OCI-LY7 (cell line): ENCODE data around the gene LRR1. TPM values are rescaled to one million over a fixed set of nuclear protein-coding genes. Genes with fewer than 3 reads are reported as not detected.

Experiments used
- BruUV-seq: library from RNA; stranded (reverse); fragments of 400-500 nt; replicated peaks from 2 replicates; lab custom pipeline; 2021; lab: Mats Ljungman, UMichigan
- CTCF ChIA-PET: fragments of 300-600 bp; sonication (Branson Sonifier 250); formaldehyde crosslinking; loops from one replicate; lab custom pipeline; 2022; ENCODE audit warnings: antibody characterized with exemption; ENCODE audit not compliant: unreplicated experiment; lab: Charles Lee
- POLR2A ChIA-PET: fragments of 300-600 bp; sonication (Branson Sonifier 250); formaldehyde crosslinking; loops from one replicate; lab custom pipeline; 2022; ENCODE audit warnings: antibody characterized with exemption; lab: Charles Lee
- DNase-seq: peaks from one replicate; pipeline ENCODE4 v3.0.0-alpha.2; 2015; ENCODE audit warnings: low spot score
- H2AFZ ChIP-seq: fragments of 200-600 bp; sonication (generic), shearing (Covaris generic); 2 replicates; pipeline ENCODE4 v1.6.1; 2014; ENCODE audit warnings: mild to moderate bottlenecking, antibody characterized with exemption, low read length, moderate library complexity
- H3K27ac ChIP-seq: fragments of 200-600 bp; sonication (generic); 2 replicates; pipeline ENCODE4 v1.5.1; 2014; ENCODE audit warnings: mixed run types, low read depth, mild to moderate bottlenecking, moderate library complexity, low read length, inconsistent platforms; ENCODE audit not compliant: poor library complexity, severe bottlenecking
- H3K36me3 ChIP-seq: fragments of 200-600 bp; sonication (generic); 2 replicates; pipeline ENCODE4 v1.6.1; 2014; ENCODE audit warnings: mild to moderate bottlenecking, antibody characterized with exemption, low read length, moderate library complexity, mixed read lengths; ENCODE audit not compliant: insufficient read depth
- H3K4me1 ChIP-seq: fragments of 200-600 bp; sonication (generic); 2 replicates; pipeline ENCODE4 v1.5.1; 2014; ENCODE audit warnings: mild to moderate bottlenecking, low read length; ENCODE audit not compliant: insufficient read depth, poor library complexity, severe bottlenecking
- H3K4me2 ChIP-seq: fragments of 200-600 bp; sonication (generic); 2 replicates; pipeline ENCODE4 v1.6.1; 2014; ENCODE audit warnings: mild to moderate bottlenecking, low read length
- H3K4me3 ChIP-seq: fragments of 200-600 bp; sonication (generic); 2 replicates; pipeline ENCODE4 v1.5.1; 2014; ENCODE audit warnings: mild to moderate bottlenecking, low read depth, low read length; ENCODE audit not compliant: poor library complexity, severe bottlenecking
- H3K79me2 ChIP-seq: fragments of 200-600 bp; sonication (generic); 2 replicates; pipeline ENCODE4 v1.6.1; 2016; ENCODE audit warnings: low read depth, mild to moderate bottlenecking, low read length, moderate library complexity, mixed read lengths; ENCODE audit not compliant: insufficient read depth
- H3K9me2 ChIP-seq: fragments of 200-600 bp; sonication (generic); 2 replicates; pipeline ENCODE4 v1.6.1; 2016; ENCODE audit warnings: mild to moderate bottlenecking, low read length, mixed read lengths; ENCODE audit not compliant: insufficient read depth
- H3K9me3 ChIP-seq: fragments of 200-600 bp; sonication (generic); 2 replicates; pipeline ENCODE4 v1.6.1; 2014; ENCODE audit warnings: mild to moderate bottlenecking, mixed run types, low read length, mixed read lengths
- H4K20me1 ChIP-seq: fragments of 200-600 bp; sonication (generic); 2 replicates; pipeline ENCODE4 v1.6.1; 2014; ENCODE audit warnings: mild to moderate bottlenecking, antibody characterized with exemption, low read length, moderate library complexity, mixed read lengths; ENCODE audit not compliant: insufficient read depth
- EZH2phosphoT487 ChIP-seq: fragments of 200-600 bp; sonication (generic); IDR thresholded peaks from 2 replicates; pipeline ENCODE4 v1.6.1; 2018; ENCODE audit warnings: low read depth, borderline replicate concordance, mild to moderate bottlenecking, mixed run types, antibody characterized with exemption, low read length, moderate library complexity, mixed read lengths
- intact Hi-C: fragments of 100-400 bp; cut with micrococcal nuclease; formaldehyde crosslinking; loops from one replicate; pipeline ENCODE4 v1.10.0; 2022; ENCODE audit not compliant: unreplicated experiment
- total RNA-seq, 2 experiments: library from RNA; depleted of rRNA in 1 of 2; stranded (reverse); fragments of >200 nt in 1 of 2; shearing (Covaris generic) in 1 of 2; gene quantifications; 2 replicates each; pipeline ENCODE4 v1.2.3, GENCODE V29; 2014 to 2022
- TF ChIP-seq, protein P1 (sequence below): fragments of 200-600 bp; sonication (generic); conservative IDR thresholded peaks from 2 replicates; pipeline ENCODE4 v1.5.1; 2014; ENCODE audit warnings: mild to moderate bottlenecking, antibody characterized with exemption, low read length, moderate library complexity, mixed read lengths

Gene LRR1
- total RNA-seq, 2 experiments from 2014 or later: 80.3 to 83.4 TPM

DNA sequence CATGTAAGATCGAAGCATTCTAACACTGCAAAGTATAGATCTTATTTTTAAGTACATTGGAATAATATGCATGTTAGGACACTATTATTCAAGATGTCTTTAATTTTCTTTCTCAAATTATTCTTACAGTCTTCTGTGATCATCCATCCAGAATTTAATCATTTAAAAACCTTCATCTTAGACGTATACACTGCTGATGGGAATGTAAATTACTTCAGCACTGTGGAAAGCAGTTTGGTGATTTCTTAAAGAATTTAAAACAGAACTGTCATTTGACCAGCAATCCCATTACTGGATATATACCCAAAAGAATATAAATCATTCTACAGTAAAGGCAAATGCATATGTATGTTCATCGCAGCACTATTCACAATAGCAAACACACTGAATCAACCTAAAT lies 9.4 kb upstream of the LRR1 start:
- H3K4me3 ChIP-seq: no peak overlapping the region
- H3K36me3 ChIP-seq: peaks cover 18% of the 10 kb centered on the region
- peaks cover 23% of the 10 kb centered on the region for H3K79me2 ChIP-seq
- no peak for DNase-seq
- H3K27ac ChIP-seq: no peak overlapping the region
- no peak overlapping the region for H2AFZ ChIP-seq
- TF ChIP-seq, protein P1, sequence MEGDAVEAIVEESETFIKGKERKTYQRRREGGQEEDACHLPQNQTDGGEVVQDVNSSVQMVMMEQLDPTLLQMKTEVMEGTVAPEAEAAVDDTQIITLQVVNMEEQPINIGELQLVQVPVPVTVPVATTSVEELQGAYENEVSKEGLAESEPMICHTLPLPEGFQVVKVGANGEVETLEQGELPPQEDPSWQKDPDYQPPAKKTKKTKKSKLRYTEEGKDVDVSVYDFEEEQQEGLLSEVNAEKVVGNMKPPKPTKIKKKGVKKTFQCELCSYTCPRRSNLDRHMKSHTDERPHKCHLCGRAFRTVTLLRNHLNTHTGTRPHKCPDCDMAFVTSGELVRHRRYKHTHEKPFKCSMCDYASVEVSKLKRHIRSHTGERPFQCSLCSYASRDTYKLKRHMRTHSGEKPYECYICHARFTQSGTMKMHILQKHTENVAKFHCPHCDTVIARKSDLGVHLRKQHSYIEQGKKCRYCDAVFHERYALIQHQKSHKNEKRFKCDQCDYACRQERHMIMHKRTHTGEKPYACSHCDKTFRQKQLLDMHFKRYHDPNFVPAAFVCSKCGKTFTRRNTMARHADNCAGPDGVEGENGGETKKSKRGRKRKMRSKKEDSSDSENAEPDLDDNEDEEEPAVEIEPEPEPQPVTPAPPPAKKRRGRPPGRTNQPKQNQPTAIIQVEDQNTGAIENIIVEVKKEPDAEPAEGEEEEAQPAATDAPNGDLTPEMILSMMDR: no peak
- TF ChIP-seq EZH2phosphoT487: no peak
- no peaks in the 10 kb centered on the region for H3K9me3 ChIP-seq
- intact Hi-C loops: no loop called here
- no peaks in the 10 kb centered on the region for H3K9me2 ChIP-seq
- no peak overlapping the region for H3K4me2 ChIP-seq
- no TSS peak for BruUV-seq
- peaks cover 30% of the 10 kb centered on the region for H3K4me1 ChIP-seq
- CTCF ChIA-PET: no interaction called here
- H4K20me1 ChIP-seq: peaks cover 10% of the 10 kb centered on the region
- POLR2A ChIA-PET: interaction anchor here (3.4 kb wide), 1 partner anchor 9 kb away, joined by 28 read pairs; the partner anchor contains the start of gene LRR1

DNA sequence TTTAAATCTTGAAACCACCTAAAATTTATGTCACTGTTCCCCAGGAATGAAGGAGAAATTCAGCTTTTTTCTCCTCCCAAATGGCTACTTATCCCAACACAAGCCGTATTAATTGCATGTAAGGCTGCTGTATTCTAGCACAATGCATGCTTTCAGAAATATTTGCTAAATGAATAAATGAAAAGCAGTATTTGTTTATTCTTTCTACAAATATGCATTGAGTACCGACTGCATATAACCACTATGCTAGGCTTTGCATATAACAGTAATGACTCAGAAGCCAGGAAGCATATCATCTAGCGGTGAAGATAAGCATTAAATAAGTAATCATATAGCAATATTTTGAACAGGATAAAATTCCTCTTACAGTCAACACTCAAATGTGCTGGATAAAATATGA lies 5.7 kb upstream of the LRR1 start:
- Histone ChIP-seq H3K4me1 (peaks cover 44% of the 10 kb centered on the region), H4K20me1 (no peaks in the 10 kb centered on the region), H3K36me3 (no peaks in the 10 kb centered on the region), H3K4me2 (peak overlapping the region; percentile 51), H2AFZ (peak overlapping the region; percentile 27; the same call in 1 of the 2 replicates), H3K4me3 (peak overlapping the region; percentile 36), H3K79me2 (peaks cover 29% of the 10 kb centered on the region; the same call in 1 of the 2 replicates), H3K9me3 (no peaks in the 10 kb centered on the region), H3K9me2 (no peaks in the 10 kb centered on the region), H3K27ac (peak overlapping the region; percentile 68)
- ChIA-PET CTCF (no interaction called here), POLR2A (interaction anchor here (0.8 to 5.1 kb wide), 3 partner anchors 8 to 1229 kb away, joined by 3 to 32 read pairs (median 30); partner anchors contain the start of genes MGAT2, RPL36AL and RPS29)
- DNase-seq: no peak
- TF ChIP-seq EZH2phosphoT487: no peak
- TF ChIP-seq, protein P1: no peak
- intact Hi-C loops: loop anchor here (10.0 kb wide), 2 partner anchors 382 to 1232 kb away; no protein-coding TSS in a partner anchor
- no TSS peak for BruUV-seq
